ENCODE results near the gene FASTKD2. TPM values are rescaled to one million over a fixed set of nuclear protein-coding genes. Genes with fewer than 3 reads are reported as not detected.
"Not testable (repeated sequence)": the region's sequence is repeated elsewhere in the genome, so short reads cannot be mapped to it uniquely, and the experiment has no call there.

The FASTKD2 gene
- total and polyA plus RNA-seq, 8 donors = 21.8 to 41.9 (median 36.1) TPM

- Histone ChIP-seq H3K27me3 (no peaks in the 10 kb centered on the region), H3K27ac (no peak overlapping the region), H3K9me3 (no peaks in the 10 kb centered on the region), H3K4me1 (peaks cover 0 to under 1% of the 10 kb centered on the region in 2 donors), H3K36me3 (no peaks in the 10 kb centered on the region), H3K4me3 (no peak overlapping the region)
- no peak for ATAC-seq
- intact Hi-C loops (cut with DNase I) = loop anchor here in 1 of 2 donors (10.0 kb wide), 1 partner anchor 669 kb away; no protein-coding TSS in a partner anchor
- no peak for TF ChIP-seq CTCF (IDR thresholded peaks at IDR 0.05)
- DNase-seq = no peak
Measured at GRCh38 chr2:206805887-206806607, 40.6 kb downstream of the FASTKD2 start.

GRCh38 chr2:206807624-206808023 is 42.2 kb downstream of the FASTKD2 start:
- H3K27ac ChIP-seq, DNase-seq, H3K27me3 ChIP-seq, H3K4me1 ChIP-seq, ATAC-seq, H3K9me3 ChIP-seq, H3K36me3 ChIP-seq, H3K4me3 ChIP-seq: not testable (repeated sequence)
- intact Hi-C loops (cut with DNase I) = loop anchor here in 1 of 2 donors (10.0 kb wide), 1 partner anchor 667 kb away; no protein-coding TSS in a partner anchor

GRCh38 chr2:206812471-206812870 is 47.1 kb downstream of the FASTKD2 start:
- H3K36me3 ChIP-seq; H3K27ac ChIP-seq; H3K27me3 ChIP-seq; intact Hi-C loops (cut with DNase I); H3K9me3 ChIP-seq; DNase-seq; H3K4me1 ChIP-seq; H3K4me3 ChIP-seq; ATAC-seq: not testable (repeated sequence)

GRCh38 chr2:206814498-206814897 is 49.1 kb downstream of the FASTKD2 start:
- no peak for ATAC-seq
- H3K4me1 ChIP-seq = no peaks in the 10 kb centered on the region
- peaks cover 0 to 2% of the 10 kb centered on the region in 2 donors for H3K9me3 ChIP-seq
- no peak for DNase-seq
- H3K4me3 ChIP-seq = no peak overlapping the region
- intact Hi-C loops (cut with DNase I) = no loop called here
- H3K27me3 ChIP-seq = no peaks in the 10 kb centered on the region
- TF ChIP-seq CTCF (IDR thresholded peaks at IDR 0.05) = no peak
- H3K27ac ChIP-seq = no peak overlapping the region
- no peaks in the 10 kb centered on the region for H3K36me3 ChIP-seq

GRCh38 chr2:206820807-206821206 is 55.4 kb downstream of the FASTKD2 start:
- peaks cover 0 to under 1% of the 10 kb centered on the region in 2 donors for H3K9me3 ChIP-seq
- intact Hi-C loops (cut with DNase I) = no loop called here
- H3K27me3 ChIP-seq = no peaks in the 10 kb centered on the region
- DNase-seq (no peak), ATAC-seq (no peak)
- no peaks in the 10 kb centered on the region for H3K36me3 ChIP-seq
- H3K4me1 ChIP-seq = no peaks in the 10 kb centered on the region
- H3K4me3 ChIP-seq = no peak overlapping the region
- no peak overlapping the region for H3K27ac ChIP-seq
- TF ChIP-seq CTCF (IDR thresholded peaks at IDR 0.05) = no peak

- H3K9me3 ChIP-seq = no peaks in the 10 kb centered on the region
- ATAC-seq (peak; percentile 98), DNase-seq (peak in 2 of 4 donors; percentile 47 to 52)
- no peak overlapping the region for H3K27ac ChIP-seq
- no peak overlapping the region for H3K4me3 ChIP-seq
- TF ChIP-seq CTCF (IDR thresholded peaks at IDR 0.05) = no peak
- intact Hi-C loops (cut with DNase I) = no loop called here
- H3K4me1 ChIP-seq = no peaks in the 10 kb centered on the region
- no peaks in the 10 kb centered on the region for H3K36me3 ChIP-seq
- no peaks in the 10 kb centered on the region for H3K27me3 ChIP-seq
Measured at GRCh38 chr2:206823178-206823577, 57.8 kb downstream of the FASTKD2 start.
